ENCODE results near the gene GMDS. TPM values are rescaled to one million over a fixed set of nuclear protein-coding genes. Genes with fewer than 3 reads are reported as not detected.

The GMDS gene
- total RNA-seq, 1 experiment from 2014 or later: 9.7 TPM

- Histone ChIP-seq H3K27me3 (ENCODE audit: low read length) (no peaks in the 10 kb centered on the region), H3K9me3 (ENCODE audit: low read length) (no peaks in the 10 kb centered on the region), H3K4me2 (ENCODE audit: low read depth, low read length, poor library complexity, severe bottlenecking) (no peak overlapping the region), H2AFZ (ENCODE audit: low read length) (no peak overlapping the region), H3K4me1 (ENCODE audit: low read length) (peaks cover 16% of the 10 kb centered on the region), H4K20me1 (ENCODE audit: insufficient read depth, low read depth, low read length) (no peaks in the 10 kb centered on the region), H3K27ac (ENCODE audit: low read length) (no peak overlapping the region), H3K36me3 (ENCODE audit: insufficient read depth, low read length) (no peaks in the 10 kb centered on the region), H3K9me2 (replicated peaks; ENCODE audit: insufficient read depth, low read length) (no peaks in the 10 kb centered on the region), H3K79me2 (ENCODE audit: low read length) (no peaks in the 10 kb centered on the region), H3K9ac (ENCODE audit: low read length) (no peak overlapping the region), H3K4me3 (ENCODE audit: low read length) (no peak overlapping the region)
- DNase-seq: no peak
These were observed 609.1 kb downstream of the GMDS start for GRCh38 chr6:1636272-1636825.

- Histone ChIP-seq H3K27ac (ENCODE audit: low read length) (no peak overlapping the region), H3K9me2 (replicated peaks; ENCODE audit: insufficient read depth, low read length) (no peaks in the 10 kb centered on the region), H2AFZ (ENCODE audit: low read length) (no peak overlapping the region), H3K79me2 (ENCODE audit: low read length) (no peaks in the 10 kb centered on the region), H3K36me3 (ENCODE audit: insufficient read depth, low read length) (no peaks in the 10 kb centered on the region), H3K9ac (ENCODE audit: low read length) (no peak overlapping the region), H3K4me2 (ENCODE audit: low read depth, low read length, poor library complexity, severe bottlenecking) (no peak overlapping the region), H3K4me1 (ENCODE audit: low read length) (peaks cover 16% of the 10 kb centered on the region), H3K27me3 (ENCODE audit: low read length) (no peaks in the 10 kb centered on the region), H4K20me1 (ENCODE audit: insufficient read depth, low read depth, low read length) (no peaks in the 10 kb centered on the region), H3K9me3 (ENCODE audit: low read length) (no peaks in the 10 kb centered on the region), H3K4me3 (ENCODE audit: low read length) (no peak overlapping the region)
- DNase-seq: no peak
These were observed 609.9 kb downstream of the GMDS start for GRCh38 chr6:1635305-1636010.

GRCh38 chr6:1634081-1634480, 611.3 kb downstream of the GMDS start:
- Histone ChIP-seq H3K27ac (ENCODE audit: low read length) (no peak overlapping the region), H3K9me2 (replicated peaks; ENCODE audit: insufficient read depth, low read length) (no peaks in the 10 kb centered on the region), H3K27me3 (ENCODE audit: low read length) (no peaks in the 10 kb centered on the region), H3K9ac (ENCODE audit: low read length) (no peak overlapping the region), H3K9me3 (ENCODE audit: low read length) (no peaks in the 10 kb centered on the region), H3K4me2 (ENCODE audit: low read depth, low read length, poor library complexity, severe bottlenecking) (no peak overlapping the region), H2AFZ (ENCODE audit: low read length) (no peak overlapping the region), H4K20me1 (ENCODE audit: insufficient read depth, low read depth, low read length) (0 out of 2 replicates have a peak, but pooled peaks cover 3% of the 10 kb centered on the region), H3K79me2 (ENCODE audit: low read length) (no peaks in the 10 kb centered on the region), H3K4me3 (ENCODE audit: low read length) (no peak overlapping the region), H3K4me1 (ENCODE audit: low read length) (peaks cover 16% of the 10 kb centered on the region), H3K36me3 (ENCODE audit: insufficient read depth, low read length) (no peaks in the 10 kb centered on the region)
- DNase-seq: no peak

- H4K20me1 ChIP-seq (ENCODE audit: insufficient read depth, low read depth, low read length): 0 out of 2 replicates have a peak, but pooled peaks cover 3% of the 10 kb centered on the region
- no peaks in the 10 kb centered on the region for H3K9me2 ChIP-seq (replicated peaks; ENCODE audit: insufficient read depth, low read length)
- H3K36me3 ChIP-seq (ENCODE audit: insufficient read depth, low read length): no peaks in the 10 kb centered on the region
- no peaks in the 10 kb centered on the region for H3K27me3 ChIP-seq (ENCODE audit: low read length)
- peaks cover 16% of the 10 kb centered on the region for H3K4me1 ChIP-seq (ENCODE audit: low read length)
- H3K4me2 ChIP-seq (ENCODE audit: low read depth, low read length, poor library complexity, severe bottlenecking): no peak overlapping the region
- H3K4me3 ChIP-seq (ENCODE audit: low read length): no peak overlapping the region
- H2AFZ ChIP-seq (ENCODE audit: low read length): no peak overlapping the region
- H3K27ac ChIP-seq (ENCODE audit: low read length): no peak overlapping the region
- H3K9ac ChIP-seq (ENCODE audit: low read length): no peak overlapping the region
- no peaks in the 10 kb centered on the region for H3K79me2 ChIP-seq (ENCODE audit: low read length)
- DNase-seq: no peak
- no peaks in the 10 kb centered on the region for H3K9me3 ChIP-seq (ENCODE audit: low read length)
These were observed 611.9 kb downstream of the GMDS start for GRCh38 chr6:1633366-1634021.

- DNase-seq: no peak
- 0 out of 2 replicates have a peak, but pooled peaks cover 3% of the 10 kb centered on the region for H4K20me1 ChIP-seq (ENCODE audit: insufficient read depth, low read depth, low read length)
These were observed 614.2 kb downstream of the GMDS start for GRCh38 chr6:1631251-1631650.

GRCh38 chr6:1630771-1631217, 614.6 kb downstream of the GMDS start:
- Histone ChIP-seq H3K9ac (ENCODE audit: low read length) (no peak overlapping the region), H3K79me2 (ENCODE audit: low read length) (no peaks in the 10 kb centered on the region), H3K9me3 (ENCODE audit: low read length) (no peaks in the 10 kb centered on the region), H4K20me1 (ENCODE audit: insufficient read depth, low read depth, low read length) (0 out of 2 replicates have a peak, but pooled peaks cover 3% of the 10 kb centered on the region), H3K27me3 (ENCODE audit: low read length) (no peaks in the 10 kb centered on the region), H3K4me3 (ENCODE audit: low read length) (no peak overlapping the region), H3K36me3 (ENCODE audit: insufficient read depth, low read length) (no peaks in the 10 kb centered on the region), H3K9me2 (replicated peaks; ENCODE audit: insufficient read depth, low read length) (no peaks in the 10 kb centered on the region), H2AFZ (ENCODE audit: low read length) (no peak overlapping the region), H3K4me1 (ENCODE audit: low read length) (no peaks in the 10 kb centered on the region), H3K4me2 (ENCODE audit: low read depth, low read length, poor library complexity, severe bottlenecking) (no peak overlapping the region), H3K27ac (ENCODE audit: low read length) (no peak overlapping the region)
- DNase-seq: no peak

More at GRCh38 chr6:1631251-1631650, 614.2 kb downstream of the GMDS start:
- Histone ChIP-seq H3K4me3 (ENCODE audit: low read length) (no peak overlapping the region), H3K4me2 (ENCODE audit: low read depth, low read length, poor library complexity, severe bottlenecking) (no peak overlapping the region), H3K9me3 (ENCODE audit: low read length) (no peaks in the 10 kb centered on the region), H3K9me2 (replicated peaks; ENCODE audit: insufficient read depth, low read length) (no peaks in the 10 kb centered on the region), H2AFZ (ENCODE audit: low read length) (no peak overlapping the region), H3K79me2 (ENCODE audit: low read length) (no peaks in the 10 kb centered on the region), H3K4me1 (ENCODE audit: low read length) (no peaks in the 10 kb centered on the region; the same call in 1 of the 2 replicates), H3K36me3 (ENCODE audit: insufficient read depth, low read length) (no peaks in the 10 kb centered on the region), H3K9ac (ENCODE audit: low read length) (no peak overlapping the region), H3K27me3 (ENCODE audit: low read length) (no peaks in the 10 kb centered on the region), H3K27ac (ENCODE audit: low read length) (no peak overlapping the region)

GRCh38 chr6:1630212-1630770, 615.1 kb downstream of the GMDS start:
- H3K4me3 ChIP-seq (ENCODE audit: low read length): no peak overlapping the region
- H3K4me2 ChIP-seq (ENCODE audit: low read depth, low read length, poor library complexity, severe bottlenecking): no peak overlapping the region
- H3K27ac ChIP-seq (ENCODE audit: low read length): no peak overlapping the region

GRCh38 chr6:1629316-1629715, 616.1 kb downstream of the GMDS start:
- Histone ChIP-seq H3K27ac (ENCODE audit: low read length) (no peak overlapping the region), H3K9me2 (replicated peaks; ENCODE audit: insufficient read depth, low read length) (no peaks in the 10 kb centered on the region), H3K9ac (ENCODE audit: low read length) (no peak overlapping the region), H2AFZ (ENCODE audit: low read length) (no peak overlapping the region), H4K20me1 (ENCODE audit: insufficient read depth, low read depth, low read length) (0 out of 2 replicates have a peak, but pooled peaks cover 3% of the 10 kb centered on the region), H3K9me3 (ENCODE audit: low read length) (no peaks in the 10 kb centered on the region), H3K36me3 (ENCODE audit: insufficient read depth, low read length) (no peaks in the 10 kb centered on the region), H3K79me2 (ENCODE audit: low read length) (no peaks in the 10 kb centered on the region), H3K27me3 (ENCODE audit: low read length) (no peaks in the 10 kb centered on the region), H3K4me3 (ENCODE audit: low read length) (no peak overlapping the region), H3K4me1 (ENCODE audit: low read length) (no peaks in the 10 kb centered on the region), H3K4me2 (ENCODE audit: low read depth, low read length, poor library complexity, severe bottlenecking) (no peak overlapping the region)
- no peak for DNase-seq

More at GRCh38 chr6:1630212-1630770, 615.1 kb downstream of the GMDS start:
- Histone ChIP-seq H4K20me1 (ENCODE audit: insufficient read depth, low read depth, low read length) (0 out of 2 replicates have a peak, but pooled peaks cover 3% of the 10 kb centered on the region), H3K79me2 (ENCODE audit: low read length) (no peaks in the 10 kb centered on the region), H2AFZ (ENCODE audit: low read length) (no peak overlapping the region), H3K4me1 (ENCODE audit: low read length) (no peaks in the 10 kb centered on the region), H3K27me3 (ENCODE audit: low read length) (no peaks in the 10 kb centered on the region), H3K9me2 (replicated peaks; ENCODE audit: insufficient read depth, low read length) (no peaks in the 10 kb centered on the region), H3K9me3 (ENCODE audit: low read length) (no peaks in the 10 kb centered on the region), H3K9ac (ENCODE audit: low read length) (no peak overlapping the region), H3K36me3 (ENCODE audit: insufficient read depth, low read length) (no peaks in the 10 kb centered on the region)
- DNase-seq: no peak
